ENCODE data around the gene FAM221B. TPM values are rescaled to one million over a fixed set of nuclear protein-coding genes. Genes with fewer than 3 reads are reported as not detected.

The FAM221B gene
- polyA plus RNA-seq, 4 donors = 0.11 to 0.35 (median 0.26) TPM

- no peak for DNase-seq (ENCODE audit: low read depth in 4 of 4, low spot score in 3 of 4)
These were observed 35.1 kb downstream of the FAM221B start for GRCh38 chr9:35793461-35793860.

GRCh38 chr9:35792826-35793225 lies 35.7 kb downstream of the FAM221B start:
- DNase-seq (ENCODE audit: low read depth in 4 of 4, low spot score in 3 of 4) = no peak

GRCh38 chr9:35792024-35792813 lies 36.3 kb downstream of the FAM221B start:
- DNase-seq (ENCODE audit: low read depth in 4 of 4, low spot score in 3 of 4) = no peak

- no peak for DNase-seq (ENCODE audit: low read depth in 4 of 4, low spot score in 3 of 4)
These were observed 37.1 kb downstream of the FAM221B start, which contains the start of gene NPR2 for GRCh38 chr9:35791297-35791921. TSS of gene NPR2 (plus strand) at chr9:35791591. CDS start at chr9:35792409, 818 bp downstream.

- peak in 2 of 4 donors; percentile 69 to 78 for DNase-seq (ENCODE audit: low read depth in 4 of 4, low spot score in 3 of 4)
These were observed 37.9 kb downstream of the FAM221B start for GRCh38 chr9:35790385-35791296.

- no peak for DNase-seq (ENCODE audit: low read depth in 4 of 4, low spot score in 3 of 4)
These were observed 38.5 kb downstream of the FAM221B start for GRCh38 chr9:35790025-35790384.

- DNase-seq (ENCODE audit: low read depth in 4 of 4, low spot score in 3 of 4) = no peak
These were observed 39.0 kb downstream of the FAM221B start for GRCh38 chr9:35789541-35789940.

GRCh38 chr9:35783418-35783817 lies 45.1 kb downstream of the FAM221B start:
- DNase-seq (ENCODE audit: low read depth in 4 of 4, low spot score in 3 of 4) = no peak

GRCh38 chr9:35781066-35781465 lies 47.5 kb downstream of the FAM221B start:
- DNase-seq (ENCODE audit: low read depth in 4 of 4, low spot score in 3 of 4) = no peak

GRCh38 chr9:35778496-35778895 lies 50.0 kb downstream of the FAM221B start:
- no peak for DNase-seq (ENCODE audit: low read depth in 4 of 4, low spot score in 3 of 4)

GRCh38 chr9:35776018-35776417 lies 52.5 kb downstream of the FAM221B start:
- peak in 1 of 4 donors; percentile 36 for DNase-seq (ENCODE audit: low read depth in 4 of 4, low spot score in 3 of 4)

- DNase-seq (ENCODE audit: low read depth in 4 of 4, low spot score in 3 of 4) = no peak
These were observed 53.5 kb downstream of the FAM221B start for GRCh38 chr9:35774907-35775635.

GRCh38 chr9:35771943-35772342 lies 56.6 kb downstream of the FAM221B start:
- DNase-seq (ENCODE audit: low read depth in 4 of 4, low spot score in 3 of 4) = no peak

GRCh38 chr9:35771534-35771933 lies 57.0 kb downstream of the FAM221B start:
- no peak for DNase-seq (ENCODE audit: low read depth in 4 of 4, low spot score in 3 of 4)

- no peak for DNase-seq (ENCODE audit: low read depth in 4 of 4, low spot score in 3 of 4)
These were observed 57.5 kb downstream of the FAM221B start for GRCh38 chr9:35771075-35771433.

GRCh38 chr9:35769763-35770162 lies 58.8 kb downstream of the FAM221B start:
- DNase-seq (ENCODE audit: low read depth in 4 of 4, low spot score in 3 of 4) = no peak

GRCh38 chr9:35767458-35767857 lies 61.1 kb downstream of the FAM221B start:
- no peak for DNase-seq (ENCODE audit: low read depth in 4 of 4, low spot score in 3 of 4)

- DNase-seq (ENCODE audit: low read depth in 4 of 4, low spot score in 3 of 4) = no peak
These were observed 61.5 kb downstream of the FAM221B start for GRCh38 chr9:35766997-35767396.
